Measurements from ENCODE around the gene INSR.
"Not testable (repeated sequence)": the region's sequence is repeated elsewhere in the genome, so short reads cannot be mapped to it uniquely, and the experiment has no call there.

Gene INSR

GRCh38 chr19:7293762-7294557, at the start of gene INSR:
Gene INSR (minus strand): TSS chr19:7294414. CDS start chr19:7293891, 523 bp downstream.
- peak; percentile 88 for DNase-seq
- in situ Hi-C loops (cut with MboI; ENCODE audit: low pct_unique_long_range_greater_than_20kb, low sequenced_read_pairs): no loop called here

GRCh38 chr19:7342143-7342542, 47.9 kb upstream of the INSR start:
- no peak for DNase-seq
- in situ Hi-C loops (cut with MboI; ENCODE audit: low pct_unique_long_range_greater_than_20kb, low sequenced_read_pairs): no loop called here

- DNase-seq: peak; percentile 95
- in situ Hi-C loops (cut with MboI; ENCODE audit: low pct_unique_long_range_greater_than_20kb, low sequenced_read_pairs): no loop called here
Observed at GRCh38 chr19:7340959-7341837, 47.0 kb upstream of the INSR start.

- DNase-seq: peak; percentile 96
- in situ Hi-C loops (cut with MboI; ENCODE audit: low pct_unique_long_range_greater_than_20kb, low sequenced_read_pairs): no loop called here
Observed at GRCh38 chr19:7337380-7338194, 43.4 kb upstream of the INSR start.

GRCh38 chr19:7336321-7336973, 42.2 kb upstream of the INSR start:
- in situ Hi-C loops (cut with MboI; ENCODE audit: low pct_unique_long_range_greater_than_20kb, low sequenced_read_pairs): no loop called here
- DNase-seq: no peak

- in situ Hi-C loops (cut with MboI; ENCODE audit: low pct_unique_long_range_greater_than_20kb, low sequenced_read_pairs): no loop called here
- no peak for DNase-seq
Observed at GRCh38 chr19:7333198-7334118, 39.2 kb upstream of the INSR start.

- no peak for DNase-seq
- in situ Hi-C loops (cut with MboI; ENCODE audit: low pct_unique_long_range_greater_than_20kb, low sequenced_read_pairs): no loop called here
Observed at GRCh38 chr19:7331446-7331845, 37.2 kb upstream of the INSR start.

GRCh38 chr19:7328647-7329046, 34.4 kb upstream of the INSR start:
- DNase-seq: no peak
- in situ Hi-C loops (cut with MboI; ENCODE audit: low pct_unique_long_range_greater_than_20kb, low sequenced_read_pairs): no loop called here

GRCh38 chr19:7327802-7328201, 33.6 kb upstream of the INSR start:
- no peak for DNase-seq
- in situ Hi-C loops (cut with MboI; ENCODE audit: low pct_unique_long_range_greater_than_20kb, low sequenced_read_pairs): no loop called here

GRCh38 chr19:7326105-7326877, 32.1 kb upstream of the INSR start:
- peak; percentile 45 for DNase-seq
- in situ Hi-C loops (cut with MboI; ENCODE audit: low pct_unique_long_range_greater_than_20kb, low sequenced_read_pairs): no loop called here

- DNase-seq: no peak
- in situ Hi-C loops (cut with MboI; ENCODE audit: low pct_unique_long_range_greater_than_20kb, low sequenced_read_pairs): no loop called here
Observed at GRCh38 chr19:7318176-7318575, 24.0 kb upstream of the INSR start.

GRCh38 chr19:7312816-7313215, 18.6 kb upstream of the INSR start:
- in situ Hi-C loops (cut with MboI; ENCODE audit: low pct_unique_long_range_greater_than_20kb, low sequenced_read_pairs): no loop called here
- DNase-seq: no peak

GRCh38 chr19:7311911-7312310, 17.7 kb upstream of the INSR start:
- DNase-seq: no peak
- in situ Hi-C loops (cut with MboI; ENCODE audit: low pct_unique_long_range_greater_than_20kb, low sequenced_read_pairs): no loop called here

- DNase-seq; in situ Hi-C loops (cut with MboI; ENCODE audit: low pct_unique_long_range_greater_than_20kb, low sequenced_read_pairs): not testable (repeated sequence)
Observed at GRCh38 chr19:7308327-7308726, 14.1 kb upstream of the INSR start.

GRCh38 chr19:7307590-7308218, 13.5 kb upstream of the INSR start:
- in situ Hi-C loops (cut with MboI; ENCODE audit: low pct_unique_long_range_greater_than_20kb, low sequenced_read_pairs): no loop called here
- DNase-seq: no peak

GRCh38 chr19:7304200-7304599, 10.0 kb upstream of the INSR start:
- in situ Hi-C loops (cut with MboI; ENCODE audit: low pct_unique_long_range_greater_than_20kb, low sequenced_read_pairs): no loop called here
- DNase-seq: no peak

- in situ Hi-C loops (cut with MboI; ENCODE audit: low pct_unique_long_range_greater_than_20kb, low sequenced_read_pairs): no loop called here
- no peak for DNase-seq
Observed at GRCh38 chr19:7303470-7303869, 9.3 kb upstream of the INSR start.

Data from KBM-7 (cell line).